ENCODE measurements around the gene SLC2A13.
"Not testable (repeated sequence)": the region's sequence is repeated elsewhere in the genome, so short reads cannot be mapped to it uniquely, and the experiment has no call there.

SLC2A13 gene

GRCh38 chr12:39824505-39825212 lies 281.2 kb downstream of the SLC2A13 start:
- Mint-ChIP-seq H3K9me3 (no peaks in the 10 kb centered on the region), H3K27me3 (no peaks in the 10 kb centered on the region), H3K4me1 (no peaks in the 10 kb centered on the region), H3K27ac (ENCODE audit: low read depth) (no peak overlapping the region), H3K4me3 (no peak overlapping the region), H3K36me3 (ENCODE audit: insufficient read depth) (no peaks in the 10 kb centered on the region)
- no peak for ATAC-seq (replicated peaks; ENCODE audit: extremely low read depth, poor library complexity, severe bottlenecking)
- no peak for DNase-seq (ENCODE audit: low spot score in 2 of 2)

- DNase-seq (ENCODE audit: low spot score in 2 of 2): no peak
Observed at GRCh38 chr12:39816671-39817185, 289.2 kb downstream of the SLC2A13 start.

GRCh38 chr12:39815746-39816145 lies 290.1 kb downstream of the SLC2A13 start:
- Mint-ChIP-seq H3K27ac (ENCODE audit: low read depth) (no peak overlapping the region), H3K9me3 (peaks cover 4% of the 10 kb centered on the region)
- ATAC-seq (replicated peaks; ENCODE audit: extremely low read depth, poor library complexity, severe bottlenecking): no peak

More at GRCh38 chr12:39816671-39817185, 289.2 kb downstream of the SLC2A13 start:
- Mint-ChIP-seq H3K4me1 (no peaks in the 10 kb centered on the region), H3K9me3 (peaks cover 4% of the 10 kb centered on the region), H3K27me3 (no peaks in the 10 kb centered on the region), H3K27ac (ENCODE audit: low read depth) (no peak overlapping the region), H3K36me3 (ENCODE audit: insufficient read depth) (no peaks in the 10 kb centered on the region), H3K4me3 (no peak overlapping the region)
- ATAC-seq (replicated peaks; ENCODE audit: extremely low read depth, poor library complexity, severe bottlenecking): no peak

GRCh38 chr12:39814626-39815025 lies 291.3 kb downstream of the SLC2A13 start:
- DNase-seq (ENCODE audit: low spot score in 2 of 2) (no peak), ATAC-seq (replicated peaks; ENCODE audit: extremely low read depth, poor library complexity, severe bottlenecking) (no peak)
- Mint-ChIP-seq H3K9me3 (peaks cover 4% of the 10 kb centered on the region), H3K4me1 (no peaks in the 10 kb centered on the region), H3K27me3 (no peaks in the 10 kb centered on the region), H3K27ac (ENCODE audit: low read depth) (no peak overlapping the region), H3K4me3 (no peak overlapping the region), H3K36me3 (ENCODE audit: insufficient read depth) (peaks cover 2% of the 10 kb centered on the region)

More at GRCh38 chr12:39815746-39816145, 290.1 kb downstream of the SLC2A13 start:
- no peaks in the 10 kb centered on the region for H3K27me3 Mint-ChIP-seq
- no peak overlapping the region for H3K4me3 Mint-ChIP-seq
- H3K4me1 Mint-ChIP-seq: no peaks in the 10 kb centered on the region
- no peak for DNase-seq (ENCODE audit: low spot score in 2 of 2)
- H3K36me3 Mint-ChIP-seq (ENCODE audit: insufficient read depth): no peaks in the 10 kb centered on the region

- Mint-ChIP-seq H3K27ac (ENCODE audit: low read depth) (no peak overlapping the region), H3K4me3 (no peak overlapping the region), H3K36me3 (ENCODE audit: insufficient read depth) (peaks cover 3% of the 10 kb centered on the region), H3K27me3 (no peaks in the 10 kb centered on the region), H3K4me1 (no peaks in the 10 kb centered on the region), H3K9me3 (peaks cover 4% of the 10 kb centered on the region)
- no peak for DNase-seq (ENCODE audit: low spot score in 2 of 2)
- no peak for ATAC-seq (replicated peaks; ENCODE audit: extremely low read depth, poor library complexity, severe bottlenecking)
Observed at GRCh38 chr12:39813776-39814175, 292.1 kb downstream of the SLC2A13 start.

GRCh38 chr12:39812456-39812855 lies 293.4 kb downstream of the SLC2A13 start:
- H3K4me1 Mint-ChIP-seq; H3K27me3 Mint-ChIP-seq; H3K4me3 Mint-ChIP-seq; H3K27ac Mint-ChIP-seq (ENCODE audit: low read depth); H3K36me3 Mint-ChIP-seq (ENCODE audit: insufficient read depth); ATAC-seq (replicated peaks; ENCODE audit: extremely low read depth, poor library complexity, severe bottlenecking); DNase-seq (ENCODE audit: low spot score in 2 of 2); H3K9me3 Mint-ChIP-seq: not testable (repeated sequence)

- no peak for DNase-seq (ENCODE audit: low spot score in 2 of 2)
- peaks cover 9% of the 10 kb centered on the region for H3K4me1 Mint-ChIP-seq
- H3K27ac Mint-ChIP-seq (ENCODE audit: low read depth): no peak overlapping the region
- ATAC-seq (replicated peaks; ENCODE audit: extremely low read depth, poor library complexity, severe bottlenecking): no peak
- H3K9me3 Mint-ChIP-seq: no peaks in the 10 kb centered on the region
- no peak overlapping the region for H3K4me3 Mint-ChIP-seq
- peaks cover 3% of the 10 kb centered on the region for H3K36me3 Mint-ChIP-seq (ENCODE audit: insufficient read depth)
- H3K27me3 Mint-ChIP-seq: no peaks in the 10 kb centered on the region
Observed at GRCh38 chr12:39807043-39807442, 298.8 kb downstream of the SLC2A13 start.

GRCh38 chr12:39805651-39806050 lies 300.2 kb downstream of the SLC2A13 start:
- no peak overlapping the region for H3K27ac Mint-ChIP-seq (ENCODE audit: low read depth)
- H3K27me3 Mint-ChIP-seq: no peaks in the 10 kb centered on the region
- no peaks in the 10 kb centered on the region for H3K9me3 Mint-ChIP-seq
- ATAC-seq (replicated peaks; ENCODE audit: extremely low read depth, poor library complexity, severe bottlenecking) (no peak), DNase-seq (ENCODE audit: low spot score in 2 of 2) (no peak)
- peaks cover 3% of the 10 kb centered on the region for H3K36me3 Mint-ChIP-seq (ENCODE audit: insufficient read depth)
- no peak overlapping the region for H3K4me3 Mint-ChIP-seq
- H3K4me1 Mint-ChIP-seq: peaks cover 9% of the 10 kb centered on the region

- no peaks in the 10 kb centered on the region for H3K27me3 Mint-ChIP-seq
- no peak overlapping the region for H3K27ac Mint-ChIP-seq (ENCODE audit: low read depth)
- no peak overlapping the region for H3K4me3 Mint-ChIP-seq
Observed at GRCh38 chr12:39804898-39805297, 301.0 kb downstream of the SLC2A13 start.

GRCh38 chr12:39804479-39804878 lies 301.4 kb downstream of the SLC2A13 start:
- Mint-ChIP-seq H3K27ac (ENCODE audit: low read depth) (no peak overlapping the region), H3K9me3 (no peaks in the 10 kb centered on the region), H3K27me3 (no peaks in the 10 kb centered on the region), H3K4me1 (peaks cover 9% of the 10 kb centered on the region), H3K36me3 (ENCODE audit: insufficient read depth) (no peaks in the 10 kb centered on the region), H3K4me3 (no peak overlapping the region)
- ATAC-seq (replicated peaks; ENCODE audit: extremely low read depth, poor library complexity, severe bottlenecking) (no peak), DNase-seq (ENCODE audit: low spot score in 2 of 2) (no peak)

More at GRCh38 chr12:39804898-39805297, 301.0 kb downstream of the SLC2A13 start:
- no peak for ATAC-seq (replicated peaks; ENCODE audit: extremely low read depth, poor library complexity, severe bottlenecking)
- Mint-ChIP-seq H3K36me3 (ENCODE audit: insufficient read depth) (peaks cover 3% of the 10 kb centered on the region), H3K9me3 (no peaks in the 10 kb centered on the region), H3K4me1 (peaks cover 9% of the 10 kb centered on the region)
- no peak for DNase-seq (ENCODE audit: low spot score in 2 of 2)

GRCh38 chr12:39803151-39803550 lies 302.7 kb downstream of the SLC2A13 start:
- Mint-ChIP-seq H3K27me3 (no peaks in the 10 kb centered on the region), H3K27ac (ENCODE audit: low read depth) (no peak overlapping the region), H3K9me3 (no peaks in the 10 kb centered on the region), H3K36me3 (ENCODE audit: insufficient read depth) (no peaks in the 10 kb centered on the region), H3K4me1 (peaks cover 9% of the 10 kb centered on the region), H3K4me3 (no peak overlapping the region)
- ATAC-seq (replicated peaks; ENCODE audit: extremely low read depth, poor library complexity, severe bottlenecking) (no peak), DNase-seq (ENCODE audit: low spot score in 2 of 2) (no peak)

- Mint-ChIP-seq H3K27me3 (no peaks in the 10 kb centered on the region), H3K4me1 (no peaks in the 10 kb centered on the region), H3K27ac (ENCODE audit: low read depth) (no peak overlapping the region), H3K4me3 (no peak overlapping the region), H3K9me3 (no peaks in the 10 kb centered on the region), H3K36me3 (ENCODE audit: insufficient read depth) (no peaks in the 10 kb centered on the region)
- DNase-seq (ENCODE audit: low spot score in 2 of 2) (no peak), ATAC-seq (replicated peaks; ENCODE audit: extremely low read depth, poor library complexity, severe bottlenecking) (no peak)
Observed at GRCh38 chr12:39798977-39799376, 306.9 kb downstream of the SLC2A13 start.

- Mint-ChIP-seq H3K4me1 (no peaks in the 10 kb centered on the region), H3K4me3 (no peak overlapping the region), H3K36me3 (ENCODE audit: insufficient read depth) (no peaks in the 10 kb centered on the region), H3K9me3 (no peaks in the 10 kb centered on the region), H3K27me3 (no peaks in the 10 kb centered on the region), H3K27ac (ENCODE audit: low read depth) (no peak overlapping the region)
- no peak for ATAC-seq (replicated peaks; ENCODE audit: extremely low read depth, poor library complexity, severe bottlenecking)
- no peak for DNase-seq (ENCODE audit: low spot score in 2 of 2)
Observed at GRCh38 chr12:39798429-39798828, 307.5 kb downstream of the SLC2A13 start.

Measured in central memory CD8-positive, alpha-beta T cell (primary cell).